SK-N-SH treated with all-trans-retinoic acid at 6 μM for 48 hours (cell line): ENCODE measurements around the gene ASIC4.

Experiments
- ATAC-seq: fragments of 200-7000 bp; cut with Tn5 transposase; 3 replicates; pipeline ENCODE4 v1.9.1; 2020; ENCODE audit warnings: mild to moderate bottlenecking, moderate library complexity
- ARNTL ChIP-seq: fragments of 450-650 bp; formaldehyde crosslinking; IDR thresholded peaks from 2 replicates; pipeline ENCODE4 v1.5.0; 2020; ENCODE audit warnings: low read depth, mild to moderate bottlenecking, moderate library complexity, borderline replicate concordance
- CSDC2 ChIP-seq: fragments of 250-450 bp; sonication (Bioruptor Pico); IDR thresholded peaks from 2 replicates; pipeline ENCODE4 v1.5.0; 2020; ENCODE audit warnings: mild to moderate bottlenecking, moderate library complexity
- GLIS3 ChIP-seq: fragments of 250-450 bp; sonication (Bioruptor Pico); IDR thresholded peaks from 2 replicates; pipeline ENCODE4 v1.5.0; 2020; ENCODE audit warnings: mild to moderate bottlenecking, moderate library complexity
- ISL1 ChIP-seq: fragments of 250-450 bp; sonication (Bioruptor Pico); IDR thresholded peaks from 2 replicates; pipeline ENCODE4 v2.1.2; 2022; ENCODE audit warnings: mild to moderate bottlenecking, moderate library complexity
- OSR1 ChIP-seq: fragments of 250-450 bp; sonication (Bioruptor Pico); IDR thresholded peaks from 2 replicates; pipeline ENCODE4 v1.8.0; 2022; ENCODE audit warnings: moderate library complexity, mild to moderate bottlenecking, inconsistent platforms
- PPARA ChIP-seq: fragments of 250-450 bp; sonication (Bioruptor Pico); IDR thresholded peaks from 2 replicates; pipeline ENCODE4 v1.5.0; 2020; ENCODE audit warnings: mild to moderate bottlenecking, borderline replicate concordance
- RARB ChIP-seq: fragments of 250-450 bp; sonication (Bioruptor Pico); IDR thresholded peaks from 2 replicates; pipeline ENCODE4 v1.8.0; 2021; ENCODE audit warnings: mild to moderate bottlenecking, moderate library complexity
- SNAI2 ChIP-seq: fragments of 250-450 bp; sonication (Bioruptor Pico); IDR thresholded peaks from 2 replicates; pipeline ENCODE4 v1.5.0; 2020; ENCODE audit warnings: mild to moderate bottlenecking, moderate library complexity
- TOX ChIP-seq: fragments of 250-450 bp; sonication (Bioruptor Pico); IDR thresholded peaks from 2 replicates; pipeline ENCODE4 v1.8.0; 2021; ENCODE audit warnings: mild to moderate bottlenecking, moderate library complexity, borderline replicate concordance
- ZC3H10 ChIP-seq: fragments of 250-450 bp; sonication (Bioruptor Pico); IDR thresholded peaks from 2 replicates; pipeline ENCODE4 v1.5.1; 2021; ENCODE audit warnings: mild to moderate bottlenecking, moderate library complexity
- ZFP3 ChIP-seq: fragments of 250-450 bp; sonication (Bioruptor Pico); IDR thresholded peaks from 2 replicates; pipeline ENCODE4 v1.5.0; 2020; ENCODE audit warnings: mild to moderate bottlenecking, moderate library complexity
- ZFP30 ChIP-seq: fragments of 450-650 bp; formaldehyde crosslinking; IDR thresholded peaks from 2 replicates; pipeline ENCODE4 v1.5.0; 2022; ENCODE audit warnings: mild to moderate bottlenecking, moderate library complexity
- ZNF565 ChIP-seq: fragments of 450-650 bp; formaldehyde crosslinking; conservative IDR thresholded peaks from 2 replicates; pipeline ENCODE4 v1.5.0; 2020; ENCODE audit warnings: low read depth, mild to moderate bottlenecking, moderate library complexity
- ZNF70 ChIP-seq: fragments of 450-650 bp; formaldehyde crosslinking; IDR thresholded peaks from 2 replicates; pipeline ENCODE4 v1.5.0; 2020; ENCODE audit warnings: mild to moderate bottlenecking, moderate library complexity
- ZNF8 ChIP-seq: fragments of 450-650 bp; formaldehyde crosslinking; IDR thresholded peaks from 2 replicates; pipeline ENCODE4 v1.5.0; 2020; ENCODE audit warnings: mild to moderate bottlenecking, moderate library complexity
- TF ChIP-seq, protein P1 (sequence below): fragments of 250-450 bp; sonication (Bioruptor Pico); IDR thresholded peaks from 2 replicates; pipeline ENCODE4 v1.8.0; 2021; ENCODE audit warnings: low read depth, mild to moderate bottlenecking, moderate library complexity, borderline replicate concordance
- TF ChIP-seq, protein P2 (sequence below): fragments of 250-450 bp; sonication (Bioruptor Pico); IDR thresholded peaks from 2 replicates; pipeline ENCODE4 v1.5.1; 2021; ENCODE audit warnings: mild to moderate bottlenecking, moderate library complexity
- TF ChIP-seq, protein P3 (sequence below): fragments of 250-450 bp; sonication (Bioruptor Pico); IDR thresholded peaks from 2 replicates; pipeline ENCODE4 v1.5.0; 2020; ENCODE audit warnings: mild to moderate bottlenecking, moderate library complexity
- TF ChIP-seq, protein P4 (sequence below): fragments of 250-450 bp; sonication (Bioruptor Pico); IDR thresholded peaks from 2 replicates; pipeline ENCODE4 v1.5.1; 2020; ENCODE audit warnings: low read depth, mild to moderate bottlenecking, moderate library complexity

ASIC4 gene

DNA sequence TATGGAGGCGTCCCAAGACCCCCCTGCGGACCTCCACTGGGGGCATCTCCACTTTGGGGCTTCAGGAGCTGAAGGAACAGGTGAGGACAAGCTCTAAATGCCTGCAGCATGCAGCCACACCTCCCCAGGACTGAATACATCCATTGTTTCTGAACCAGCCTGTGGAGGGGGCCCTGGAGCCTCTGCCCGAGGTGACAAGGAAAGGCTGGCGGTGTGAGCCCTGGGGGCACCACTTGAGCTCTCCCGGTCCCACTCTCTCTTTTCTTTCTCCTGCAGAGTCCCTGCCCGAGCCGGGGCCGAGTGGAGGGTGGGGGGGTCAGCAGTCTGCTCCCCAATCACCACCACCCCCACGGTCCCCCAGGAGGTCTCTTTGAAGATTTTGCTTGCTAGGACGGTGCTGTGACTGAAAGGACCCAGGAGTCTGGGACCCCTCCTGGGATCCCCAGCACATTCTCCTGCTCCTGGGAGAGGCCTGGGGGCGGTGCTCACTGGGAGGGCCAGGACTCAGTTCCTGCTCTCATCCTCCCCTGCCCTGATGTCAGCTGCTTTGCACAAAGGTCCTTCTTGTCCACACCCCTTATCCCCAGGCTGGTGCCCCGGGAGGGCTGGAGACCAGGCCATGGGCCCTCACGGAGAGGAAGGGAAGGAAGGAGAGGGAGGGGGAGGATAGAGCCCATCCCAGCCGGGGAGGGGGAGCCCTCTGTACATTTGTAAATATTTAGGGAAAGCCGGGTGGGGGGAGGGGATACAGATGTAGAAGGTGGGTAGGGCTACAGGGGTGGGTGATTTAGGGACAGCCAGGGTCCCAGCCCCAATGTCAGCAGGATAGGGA lies 23.6 kb downstream of the ASIC4 start:
- TF ChIP-seq RARB (CRISPR knock-in tag) (no peak), GLIS3 (no peak), ISL1 (CRISPR knock-in tag) (no peak), SNAI2 (no peak), ZNF565 (CRISPR knock-in tag) (no peak), CSDC2 (CRISPR knock-in tag) (no peak), ZC3H10 (CRISPR knock-in tag) (no peak), ZNF70 (CRISPR knock-in tag) (no peak), TOX (no peak), ARNTL (CRISPR knock-in tag) (no peak), ZFP30 (CRISPR knock-in tag) (no peak), ZNF8 (CRISPR knock-in tag) (no peak), ZFP3 (CRISPR knock-in tag) (no peak), PPARA (CRISPR knock-in tag) (no peak)
- TF ChIP-seq, protein P1, sequence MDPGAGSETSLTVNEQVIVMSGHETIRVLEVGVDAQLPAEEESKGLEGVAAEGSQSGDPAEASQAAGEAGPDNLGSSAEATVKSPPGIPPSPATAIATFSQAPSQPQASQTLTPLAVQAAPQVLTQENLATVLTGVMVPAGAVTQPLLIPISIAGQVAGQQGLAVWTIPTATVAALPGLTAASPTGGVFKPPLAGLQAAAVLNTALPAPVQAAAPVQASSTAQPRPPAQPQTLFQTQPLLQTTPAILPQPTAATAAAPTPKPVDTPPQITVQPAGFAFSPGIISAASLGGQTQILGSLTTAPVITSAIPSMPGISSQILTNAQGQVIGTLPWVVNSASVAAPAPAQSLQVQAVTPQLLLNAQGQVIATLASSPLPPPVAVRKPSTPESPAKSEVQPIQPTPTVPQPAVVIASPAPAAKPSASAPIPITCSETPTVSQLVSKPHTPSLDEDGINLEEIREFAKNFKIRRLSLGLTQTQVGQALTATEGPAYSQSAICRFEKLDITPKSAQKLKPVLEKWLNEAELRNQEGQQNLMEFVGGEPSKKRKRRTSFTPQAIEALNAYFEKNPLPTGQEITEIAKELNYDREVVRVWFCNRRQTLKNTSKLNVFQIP (CRISPR knock-in tag) = no peak
- TF ChIP-seq, protein P2, sequence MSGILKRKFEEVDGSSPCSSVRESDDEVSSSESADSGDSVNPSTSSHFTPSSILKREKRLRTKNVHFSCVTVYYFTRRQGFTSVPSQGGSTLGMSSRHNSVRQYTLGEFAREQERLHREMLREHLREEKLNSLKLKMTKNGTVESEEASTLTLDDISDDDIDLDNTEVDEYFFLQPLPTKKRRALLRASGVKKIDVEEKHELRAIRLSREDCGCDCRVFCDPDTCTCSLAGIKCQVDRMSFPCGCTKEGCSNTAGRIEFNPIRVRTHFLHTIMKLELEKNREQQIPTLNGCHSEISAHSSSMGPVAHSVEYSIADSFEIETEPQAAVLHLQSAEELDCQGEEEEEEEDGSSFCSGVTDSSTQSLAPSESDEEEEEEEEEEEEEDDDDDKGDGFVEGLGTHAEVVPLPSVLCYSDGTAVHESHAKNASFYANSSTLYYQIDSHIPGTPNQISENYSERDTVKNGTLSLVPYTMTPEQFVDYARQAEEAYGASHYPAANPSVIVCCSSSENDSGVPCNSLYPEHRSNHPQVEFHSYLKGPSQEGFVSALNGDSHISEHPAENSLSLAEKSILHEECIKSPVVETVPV = no peak
- TF ChIP-seq, protein P3, sequence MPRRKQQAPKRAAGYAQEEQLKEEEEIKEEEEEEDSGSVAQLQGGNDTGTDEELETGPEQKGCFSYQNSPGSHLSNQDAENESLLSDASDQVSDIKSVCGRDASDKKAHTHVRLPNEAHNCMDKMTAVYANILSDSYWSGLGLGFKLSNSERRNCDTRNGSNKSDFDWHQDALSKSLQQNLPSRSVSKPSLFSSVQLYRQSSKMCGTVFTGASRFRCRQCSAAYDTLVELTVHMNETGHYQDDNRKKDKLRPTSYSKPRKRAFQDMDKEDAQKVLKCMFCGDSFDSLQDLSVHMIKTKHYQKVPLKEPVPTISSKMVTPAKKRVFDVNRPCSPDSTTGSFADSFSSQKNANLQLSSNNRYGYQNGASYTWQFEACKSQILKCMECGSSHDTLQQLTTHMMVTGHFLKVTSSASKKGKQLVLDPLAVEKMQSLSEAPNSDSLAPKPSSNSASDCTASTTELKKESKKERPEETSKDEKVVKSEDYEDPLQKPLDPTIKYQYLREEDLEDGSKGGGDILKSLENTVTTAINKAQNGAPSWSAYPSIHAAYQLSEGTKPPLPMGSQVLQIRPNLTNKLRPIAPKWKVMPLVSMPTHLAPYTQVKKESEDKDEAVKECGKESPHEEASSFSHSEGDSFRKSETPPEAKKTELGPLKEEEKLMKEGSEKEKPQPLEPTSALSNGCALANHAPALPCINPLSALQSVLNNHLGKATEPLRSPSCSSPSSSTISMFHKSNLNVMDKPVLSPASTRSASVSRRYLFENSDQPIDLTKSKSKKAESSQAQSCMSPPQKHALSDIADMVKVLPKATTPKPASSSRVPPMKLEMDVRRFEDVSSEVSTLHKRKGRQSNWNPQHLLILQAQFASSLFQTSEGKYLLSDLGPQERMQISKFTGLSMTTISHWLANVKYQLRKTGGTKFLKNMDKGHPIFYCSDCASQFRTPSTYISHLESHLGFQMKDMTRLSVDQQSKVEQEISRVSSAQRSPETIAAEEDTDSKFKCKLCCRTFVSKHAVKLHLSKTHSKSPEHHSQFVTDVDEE (CRISPR knock-in tag) = no peak
- TF ChIP-seq, protein P4, sequence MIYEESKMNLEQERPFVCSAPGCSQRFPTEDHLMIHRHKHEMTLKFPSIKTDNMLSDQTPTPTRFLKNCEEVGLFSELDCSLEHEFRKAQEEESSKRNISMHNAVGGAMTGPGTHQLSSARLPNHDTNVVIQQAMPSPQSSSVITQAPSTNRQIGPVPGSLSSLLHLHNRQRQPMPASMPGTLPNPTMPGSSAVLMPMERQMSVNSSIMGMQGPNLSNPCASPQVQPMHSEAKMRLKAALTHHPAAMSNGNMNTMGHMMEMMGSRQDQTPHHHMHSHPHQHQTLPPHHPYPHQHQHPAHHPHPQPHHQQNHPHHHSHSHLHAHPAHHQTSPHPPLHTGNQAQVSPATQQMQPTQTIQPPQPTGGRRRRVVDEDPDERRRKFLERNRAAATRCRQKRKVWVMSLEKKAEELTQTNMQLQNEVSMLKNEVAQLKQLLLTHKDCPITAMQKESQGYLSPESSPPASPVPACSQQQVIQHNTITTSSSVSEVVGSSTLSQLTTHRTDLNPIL = no peak
- ATAC-seq = no peak

DNA sequence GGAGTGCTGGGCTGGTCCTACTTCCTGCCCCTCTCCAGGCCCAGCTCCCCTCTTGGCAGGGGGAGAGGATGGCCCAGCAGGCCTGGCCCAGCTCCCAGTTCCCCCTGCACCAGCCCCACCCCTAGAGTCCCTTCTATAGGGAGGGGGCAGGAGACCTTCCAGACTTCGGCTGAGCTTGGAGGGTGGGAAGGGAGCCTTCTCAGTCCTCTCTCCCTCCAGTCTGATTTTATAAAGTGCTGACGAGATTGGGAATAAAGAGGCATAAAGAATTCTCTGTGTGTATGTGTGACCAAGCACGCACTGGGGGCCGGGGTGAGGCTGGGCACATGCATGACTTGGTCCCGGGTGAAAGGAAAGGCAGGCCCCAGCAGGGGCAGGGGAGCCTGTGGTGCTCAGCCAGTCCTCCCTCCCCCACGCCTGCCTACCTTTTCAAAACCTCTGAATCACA lies 24.2 kb downstream of the ASIC4 start:
- ATAC-seq = no peak
- TF ChIP-seq ZFP3 (CRISPR knock-in tag) = no peak
- TF ChIP-seq RARB (CRISPR knock-in tag) = no peak
- no peak for TF ChIP-seq SNAI2
- no peak for TF ChIP-seq ISL1 (CRISPR knock-in tag)

DNA sequence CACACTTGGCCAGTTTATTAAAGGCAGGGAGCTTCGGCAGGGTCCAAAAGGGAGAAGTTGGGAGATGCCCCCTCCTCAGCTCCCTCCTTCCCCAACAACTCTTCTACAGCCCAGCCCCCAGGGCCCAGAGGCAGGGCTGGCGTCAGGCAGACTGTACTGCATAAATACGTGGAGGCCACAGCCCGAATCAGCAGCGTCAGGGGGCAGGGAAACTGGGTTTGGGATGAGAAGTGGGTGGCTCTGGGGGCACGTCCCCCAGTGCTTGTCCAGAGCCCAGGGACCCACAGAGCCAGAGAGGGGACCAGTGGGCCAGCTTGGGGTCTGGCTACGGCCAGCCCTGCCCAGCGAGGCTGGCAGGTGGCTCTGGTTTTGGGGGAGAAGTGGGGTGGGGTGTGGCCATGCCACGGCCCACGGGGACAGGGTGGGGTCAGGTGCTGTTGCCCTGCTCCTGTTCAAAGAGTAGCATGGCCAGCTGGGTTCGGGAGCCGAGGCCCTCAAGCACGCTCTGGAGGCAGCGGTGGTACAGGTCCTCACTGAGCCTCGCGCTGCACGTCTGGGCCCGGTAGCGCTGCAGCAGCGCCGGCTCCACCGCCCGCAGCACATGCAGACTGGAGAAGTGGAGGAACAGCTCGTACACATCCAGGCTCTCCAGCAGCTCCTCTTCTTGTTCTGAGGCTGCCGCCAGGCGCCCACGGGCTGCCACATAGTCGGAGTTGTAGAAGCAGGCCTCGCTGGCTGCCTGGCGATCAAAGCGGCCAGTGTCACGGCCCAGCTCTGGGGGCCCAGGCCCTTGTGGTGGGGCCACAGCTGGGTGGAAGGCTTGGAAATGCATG lies 24.9 kb downstream of the ASIC4 start:
- no peak for ATAC-seq
- TF ChIP-seq ARNTL (CRISPR knock-in tag) = no peak
- TF ChIP-seq SNAI2 = no peak
- TF ChIP-seq, protein P2 = no peak
- TF ChIP-seq, protein P4 = no peak
- TF ChIP-seq, protein P3 (CRISPR knock-in tag) = no peak
- TF ChIP-seq OSR1 (CRISPR knock-in tag) = no peak
